Gastroesophageal sphincter (tissue), 3 donors: ENCODE measurements around the gene EPS8L2.

Experiments
- POLR2A ChIP-seq, 2 donors: fragments of 450-650 bp; IDR thresholded peaks; one replicate each; pipeline ENCODE4 v1.6.1; 2017; ENCODE audit warnings: antibody characterized with exemption in 2 of 2, mild to moderate bottlenecking in 2 of 2, moderate library complexity in 1 of 2
- TF ChIP-seq, protein P1 (sequence below), 4 experiments: fragments of 200-600 bp in 2 of 4; fragments of 450-650 bp in 2 of 4; sonication (generic) in 1 of 4; IDR thresholded peaks; one replicate each; pipeline ENCODE4 v1.5.1; 2017 to 2019; ENCODE audit warnings: antibody characterized with exemption in 4 of 4, mild to moderate bottlenecking in 2 of 4, moderate library complexity in 2 of 4

DNA sequence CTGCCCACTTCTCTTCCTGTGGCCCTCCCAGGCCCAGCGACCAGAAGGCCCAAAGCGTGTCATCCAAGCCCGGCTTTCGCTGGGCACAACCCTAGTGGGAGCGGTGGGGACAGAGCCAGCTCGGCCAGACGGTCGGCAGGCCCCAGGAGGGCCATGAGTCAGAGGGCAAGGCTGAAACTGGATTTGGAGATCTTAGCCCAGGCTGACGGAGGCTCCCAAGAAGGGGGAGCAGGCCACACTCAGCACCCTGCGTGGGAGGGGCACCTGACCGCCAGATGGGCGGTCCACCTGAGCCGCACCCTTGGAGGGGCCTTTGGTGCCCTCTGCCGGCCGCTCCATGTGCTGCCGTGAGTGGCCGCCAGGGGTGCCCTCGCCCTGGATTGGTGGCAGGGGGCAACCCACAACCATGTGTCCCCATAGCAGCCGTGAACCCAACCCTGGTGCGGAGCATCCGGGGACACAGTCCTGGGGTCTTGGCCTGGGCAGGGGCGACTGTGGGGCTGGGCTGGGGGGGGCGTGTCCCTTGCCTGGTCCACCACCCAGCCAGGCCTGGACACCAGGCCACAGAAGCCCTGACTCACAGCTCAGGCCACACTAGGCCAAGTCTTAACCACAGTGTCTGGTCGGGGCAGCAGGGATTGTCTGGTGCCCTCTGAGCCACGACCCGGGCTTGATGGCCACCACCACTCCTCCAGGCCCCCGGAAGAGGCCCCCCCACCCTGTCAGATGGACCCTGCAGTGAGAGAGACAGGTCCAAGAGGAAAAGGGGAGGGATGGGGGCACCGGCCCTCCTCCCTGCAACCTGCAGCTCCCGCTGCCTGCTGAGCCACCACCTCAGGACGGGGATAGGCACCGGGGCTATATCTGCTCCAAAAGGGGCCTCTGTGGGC is 22.1 kb downstream of the EPS8L2 start:
- TF ChIP-seq, protein P1, sequence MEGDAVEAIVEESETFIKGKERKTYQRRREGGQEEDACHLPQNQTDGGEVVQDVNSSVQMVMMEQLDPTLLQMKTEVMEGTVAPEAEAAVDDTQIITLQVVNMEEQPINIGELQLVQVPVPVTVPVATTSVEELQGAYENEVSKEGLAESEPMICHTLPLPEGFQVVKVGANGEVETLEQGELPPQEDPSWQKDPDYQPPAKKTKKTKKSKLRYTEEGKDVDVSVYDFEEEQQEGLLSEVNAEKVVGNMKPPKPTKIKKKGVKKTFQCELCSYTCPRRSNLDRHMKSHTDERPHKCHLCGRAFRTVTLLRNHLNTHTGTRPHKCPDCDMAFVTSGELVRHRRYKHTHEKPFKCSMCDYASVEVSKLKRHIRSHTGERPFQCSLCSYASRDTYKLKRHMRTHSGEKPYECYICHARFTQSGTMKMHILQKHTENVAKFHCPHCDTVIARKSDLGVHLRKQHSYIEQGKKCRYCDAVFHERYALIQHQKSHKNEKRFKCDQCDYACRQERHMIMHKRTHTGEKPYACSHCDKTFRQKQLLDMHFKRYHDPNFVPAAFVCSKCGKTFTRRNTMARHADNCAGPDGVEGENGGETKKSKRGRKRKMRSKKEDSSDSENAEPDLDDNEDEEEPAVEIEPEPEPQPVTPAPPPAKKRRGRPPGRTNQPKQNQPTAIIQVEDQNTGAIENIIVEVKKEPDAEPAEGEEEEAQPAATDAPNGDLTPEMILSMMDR (IDR thresholded peaks at IDR 0.05): peak in 3 of 4 experiments; percentile 96 to 100 (median 98)
- no peak for TF ChIP-seq POLR2A (IDR thresholded peaks at IDR 0.05)
